Large intestine (tissue), 3 donors: ENCODE data around the gene AKAP1. TPM values are rescaled to one million over a fixed set of nuclear protein-coding genes. Genes with fewer than 3 reads are reported as not detected.

Experiments used
- DNase-seq, 2 donors: peaks; one replicate each; pipeline versions ENCODE4 v3.0.0 to v3.0.0-alpha.2; 2013
- H3K27ac ChIP-seq: one replicate; pipeline ENCODE4 v1.5.1; 2013; ENCODE audit warnings: low read length
- H3K27me3 ChIP-seq: 2 replicates; pipeline ENCODE4 v1.6.1; 2013; ENCODE audit warnings: low read length; ENCODE audit not compliant: control insufficient read depth, insufficient read depth
- H3K36me3 ChIP-seq: 2 replicates; pipeline ENCODE4 v1.6.1; 2013; ENCODE audit warnings: low read length; ENCODE audit not compliant: control insufficient read depth, insufficient read depth
- H3K4me1 ChIP-seq: one replicate; pipeline ENCODE4 v1.6.1; 2013; ENCODE audit warnings: low read length; ENCODE audit not compliant: control insufficient read depth, insufficient read depth
- H3K4me3 ChIP-seq: one replicate; pipeline ENCODE4 v1.5.1; 2013; ENCODE audit warnings: low read length
- H3K9me3 ChIP-seq: one replicate; pipeline ENCODE4 v1.6.1; 2013; ENCODE audit warnings: mild to moderate bottlenecking, low read depth, low read length, moderate library complexity; ENCODE audit not compliant: control insufficient read depth
- WGBS: methylation state at CpG from one replicate; pipeline ENCODE4 v1.1.5; 2013; ENCODE audit warnings: low lambda C conversion rate; ENCODE audit not compliant: insufficient coverage; 5-methylcytosine and 5-hydroxymethylcytosine counted together
- polyA plus RNA-seq: library from polyadenylated mRNA; unstranded; fragments of 120-200 nt; gene quantifications from one replicate; pipeline ENCODE4 v1.2.1, GENCODE V29; 2013

The AKAP1 gene
- polyA plus RNA-seq, 1 donor = 78.8 TPM

DNA sequence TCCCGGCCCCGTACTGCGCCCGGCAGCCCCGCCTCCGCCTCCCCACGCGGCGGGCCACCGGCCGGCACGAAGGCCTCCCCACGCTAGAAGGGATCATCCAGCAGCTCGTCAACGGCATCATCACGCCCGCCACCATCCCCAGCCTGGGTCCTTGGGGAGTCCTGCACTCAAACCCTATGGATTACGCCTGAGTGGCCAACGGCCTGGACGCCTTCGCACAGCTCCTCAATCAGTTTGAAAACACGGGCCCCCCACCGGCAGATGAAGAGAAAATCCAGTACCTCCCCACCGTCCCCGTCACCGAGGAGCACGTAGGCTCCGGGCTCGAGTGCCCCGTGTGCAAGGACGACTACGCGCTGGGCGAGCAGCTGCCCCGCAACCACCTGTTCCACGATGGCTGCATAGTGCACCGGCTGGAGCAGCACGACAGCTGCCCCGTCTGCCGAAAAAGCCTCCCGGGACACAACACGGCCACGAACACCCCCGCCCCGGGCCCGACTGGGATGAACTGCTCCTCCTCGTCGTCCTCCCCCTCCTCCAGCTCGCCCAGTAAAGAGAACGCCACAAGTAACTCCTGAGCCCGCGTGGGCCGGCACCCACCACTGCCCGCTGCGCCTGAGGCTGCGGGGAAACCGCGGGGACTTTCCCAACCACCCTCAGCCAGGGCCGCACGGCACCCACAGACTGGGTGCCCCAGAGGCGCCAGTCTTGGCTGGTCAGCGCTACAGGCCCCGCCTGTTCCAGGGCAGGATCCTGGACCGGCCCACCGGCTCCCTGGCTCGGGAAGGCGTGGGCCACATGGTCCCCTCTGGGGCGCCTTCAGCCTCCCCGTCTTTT lies 39.0 kb upstream of the AKAP1 start:
- peak overlapping the region; percentile 35 for H3K4me3 ChIP-seq
- peak in 1 of 2 donors; percentile 52 for DNase-seq

GRCh38 chr17:57046749-57047148 lies 38.3 kb upstream of the AKAP1 start:
- Histone ChIP-seq H3K27me3 (peaks cover 35% of the 10 kb centered on the region), H3K27ac (no peak overlapping the region), H3K4me1 (peaks cover 7% of the 10 kb centered on the region), H3K4me3 (no peak overlapping the region), H3K9me3 (peaks cover 8% of the 10 kb centered on the region), H3K36me3 (no peaks in the 10 kb centered on the region)
- DNase-seq = no peak
- no CpG with 5 or more reads among the region's 18 CpGs for WGBS

More for the DNA sequence above, 39.0 kb upstream of the AKAP1 start:
- H3K4me1 ChIP-seq = peaks cover 7% of the 10 kb centered on the region
- H3K36me3 ChIP-seq = no peaks in the 10 kb centered on the region
- WGBS = no CpG with 5 or more reads among the region's 69 CpGs
- peaks cover 35% of the 10 kb centered on the region for H3K27me3 ChIP-seq
- no peak overlapping the region for H3K27ac ChIP-seq
- peaks cover 8% of the 10 kb centered on the region for H3K9me3 ChIP-seq

DNA sequence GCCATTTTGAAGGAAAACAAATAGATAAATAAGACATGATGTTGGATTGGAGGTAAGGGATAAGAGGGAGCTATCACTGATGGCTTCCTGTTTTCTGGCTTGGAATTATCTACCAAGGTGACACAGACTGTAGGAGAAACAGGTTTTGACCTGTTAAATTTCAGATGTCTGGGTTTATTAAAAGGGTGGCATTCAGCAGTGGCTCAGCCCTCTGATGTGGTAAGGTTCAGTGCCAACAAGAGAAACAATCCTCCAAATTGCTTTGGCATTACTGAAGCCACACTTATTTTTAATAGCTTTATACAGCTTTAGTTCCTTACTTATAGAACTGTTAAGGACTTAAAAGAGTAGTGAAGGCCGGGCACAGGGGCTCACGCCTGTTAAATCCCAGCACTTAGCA lies 37.0 kb upstream of the AKAP1 start:
- Histone ChIP-seq H3K4me1 (peaks cover 7% of the 10 kb centered on the region), H3K9me3 (peaks cover 8% of the 10 kb centered on the region), H3K4me3 (no peak overlapping the region), H3K27me3 (peaks cover 35% of the 10 kb centered on the region), H3K27ac (no peak overlapping the region), H3K36me3 (no peaks in the 10 kb centered on the region)
- no CpG with 5 or more reads among the region's 2 CpGs for WGBS
- no peak for DNase-seq

DNA sequence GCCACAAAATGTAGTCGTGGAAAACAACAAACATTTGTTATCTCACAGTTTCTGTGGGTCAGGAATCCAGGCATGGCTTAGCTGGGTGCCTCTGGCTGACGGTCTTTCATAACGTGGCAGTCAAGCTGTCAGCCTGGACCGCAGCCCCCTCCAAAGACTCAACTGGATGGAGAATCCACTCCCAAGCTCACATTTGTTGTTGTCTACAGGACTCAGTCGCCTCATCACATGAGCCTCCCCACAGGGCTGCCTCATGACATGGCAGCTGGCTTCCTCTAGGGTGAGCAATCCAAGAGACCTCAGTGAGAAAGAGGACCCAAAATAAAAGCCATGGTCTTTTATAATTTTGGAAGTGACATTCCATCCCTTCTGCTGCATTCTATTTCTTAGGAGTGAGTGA lies 34.7 kb upstream of the AKAP1 start:
- whole genome bisulfite sequencing = no CpG with 5 or more reads among the region's 5 CpGs
- no peak overlapping the region for H3K27ac ChIP-seq
- peaks cover 18% of the 10 kb centered on the region for H3K27me3 ChIP-seq
- peaks cover 11% of the 10 kb centered on the region for H3K4me1 ChIP-seq
- DNase-seq = no peak
- no peaks in the 10 kb centered on the region for H3K36me3 ChIP-seq
- H3K4me3 ChIP-seq = no peak overlapping the region
- H3K9me3 ChIP-seq = peaks cover 8% of the 10 kb centered on the region

- no peak for DNase-seq
- Histone ChIP-seq H3K4me3 (no peak overlapping the region), H3K36me3 (no peaks in the 10 kb centered on the region), H3K9me3 (no peaks in the 10 kb centered on the region), H3K27ac (no peak overlapping the region), H3K27me3 (peaks cover 3% of the 10 kb centered on the region), H3K4me1 (peaks cover 4% of the 10 kb centered on the region)
- WGBS = no CpG with 5 or more reads among the region's 5 CpGs
Measured at GRCh38 chr17:57051886-57052361, 33.1 kb upstream of the AKAP1 start.

DNA sequence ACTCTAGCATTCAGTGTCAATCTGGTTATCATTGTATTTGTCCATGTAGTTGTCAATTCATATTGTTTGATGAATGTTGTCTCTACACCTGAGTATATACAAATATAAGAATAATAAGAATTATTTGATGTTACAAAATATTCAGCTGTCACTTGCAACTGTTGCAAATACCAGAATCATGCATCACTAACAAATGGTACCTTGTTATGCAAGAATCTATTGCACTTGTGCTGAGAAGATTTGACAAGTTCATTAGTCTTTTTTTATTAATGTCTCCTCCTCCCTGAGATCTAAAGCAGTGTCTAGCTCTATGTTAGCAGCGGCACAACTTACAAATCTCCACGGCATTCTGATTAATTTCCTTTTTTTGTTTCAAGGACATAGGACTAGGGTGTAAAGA lies 22.2 kb upstream of the AKAP1 start:
- DNase-seq = no peak
- H3K4me1 ChIP-seq = no peaks in the 10 kb centered on the region
- 80% methylated on average over 1 of the region's 2 CpGs for WGBS
- H3K27ac ChIP-seq = no peak overlapping the region
- no peaks in the 10 kb centered on the region for H3K27me3 ChIP-seq
- no peak overlapping the region for H3K4me3 ChIP-seq
- no peaks in the 10 kb centered on the region for H3K36me3 ChIP-seq
- H3K9me3 ChIP-seq = no peaks in the 10 kb centered on the region

GRCh38 chr17:57067162-57067561 lies 17.9 kb upstream of the AKAP1 start:
- H3K9me3 ChIP-seq = no peaks in the 10 kb centered on the region
- no peaks in the 10 kb centered on the region for H3K27me3 ChIP-seq
- no peaks in the 10 kb centered on the region for H3K4me1 ChIP-seq
- H3K36me3 ChIP-seq = no peaks in the 10 kb centered on the region
- no peak overlapping the region for H3K4me3 ChIP-seq
- no CpG with 5 or more reads among the region's 4 CpGs for WGBS
- no peak for DNase-seq
- no peak overlapping the region for H3K27ac ChIP-seq

- WGBS = 100% methylated on average over 1 of the region's 1 CpG
- H3K27ac ChIP-seq = no peak overlapping the region
Measured at GRCh38 chr17:57067781-57068180, 17.3 kb upstream of the AKAP1 start.

DNA sequence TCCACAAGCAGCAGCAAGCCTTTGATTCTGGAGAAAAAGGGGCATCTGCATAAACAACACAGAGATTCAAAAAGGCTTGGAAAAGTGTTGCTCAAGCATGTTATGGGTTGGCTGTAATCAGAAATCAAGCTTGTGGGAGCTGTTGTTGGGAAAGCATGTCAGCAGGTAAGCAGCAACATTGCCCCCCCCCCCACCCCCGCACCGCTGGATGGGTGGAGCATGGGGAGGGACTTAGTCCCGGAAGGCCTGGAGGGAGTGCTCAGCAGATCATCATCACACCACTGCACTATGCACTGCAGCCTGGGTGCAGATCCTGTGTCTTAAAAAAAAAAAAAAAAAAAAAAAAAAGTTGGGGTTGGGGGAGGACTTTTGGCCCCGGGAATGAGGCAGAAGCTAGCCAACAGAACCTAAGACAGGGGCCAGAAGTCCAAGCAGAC lies 16.8 kb upstream of the AKAP1 start:
- Histone ChIP-seq H3K4me1 (no peaks in the 10 kb centered on the region), H3K4me3 (no peak overlapping the region), H3K36me3 (no peaks in the 10 kb centered on the region), H3K27ac (no peak overlapping the region), H3K27me3 (no peaks in the 10 kb centered on the region), H3K9me3 (no peaks in the 10 kb centered on the region)
- peak; percentile 36 to 65 for DNase-seq
- no CpG with 5 or more reads among the region's 4 CpGs for WGBS

More at GRCh38 chr17:57067781-57068180, 17.3 kb upstream of the AKAP1 start:
- DNase-seq = no peak
- Histone ChIP-seq H3K4me1 (no peaks in the 10 kb centered on the region), H3K4me3 (no peak overlapping the region), H3K36me3 (no peaks in the 10 kb centered on the region), H3K9me3 (no peaks in the 10 kb centered on the region), H3K27me3 (no peaks in the 10 kb centered on the region)

- Histone ChIP-seq H3K27me3 (no peaks in the 10 kb centered on the region), H3K27ac (no peak overlapping the region), H3K4me3 (no peak overlapping the region), H3K9me3 (no peaks in the 10 kb centered on the region), H3K36me3 (no peaks in the 10 kb centered on the region), H3K4me1 (no peaks in the 10 kb centered on the region)
- no peak for DNase-seq
- no CpG with 5 or more reads among the region's 2 CpGs for WGBS
Measured at GRCh38 chr17:57068707-57069106, 16.3 kb upstream of the AKAP1 start.
